Stimulated activated CD4-positive, alpha-beta T cell treated with anti-CD3 and anti-CD28 coated beads, TNF-alpha, amount 100 ng/mL, for 48 hours (primary cell): ENCODE data around the gene LRRC47.
"Not testable (repeated sequence)": the region's sequence is repeated elsewhere in the genome, so short reads cannot be mapped to it uniquely, and the experiment has no call there.

Source experiments
- DNase-seq, 3 donors: peaks; one replicate each; pipeline ENCODE4 v3.0.0-alpha.2; 2020; ENCODE audit warnings: low read depth in 3 of 3

Gene LRRC47

GRCh38 chr1:3816331-3817137 lies 20.2 kb upstream of the LRRC47 start:
- DNase-seq: no peak

GRCh38 chr1:3814771-3815561 lies 18.7 kb upstream of the LRRC47 start:
- no peak for DNase-seq

GRCh38 chr1:3814065-3814464 lies 17.8 kb upstream of the LRRC47 start:
- DNase-seq: no peak

- no peak for DNase-seq
Measured at GRCh38 chr1:3811595-3811911, 15.3 kb upstream of the LRRC47 start.

GRCh38 chr1:3810149-3810761 lies 14.0 kb upstream of the LRRC47 start:
- not testable (repeated sequence) for DNase-seq

- DNase-seq: no peak
Measured at GRCh38 chr1:3809680-3810079, 13.4 kb upstream of the LRRC47 start.

GRCh38 chr1:3807769-3808168 lies 11.5 kb upstream of the LRRC47 start:
- no peak for DNase-seq

GRCh38 chr1:3805038-3805437 lies 8.7 kb upstream of the LRRC47 start:
- DNase-seq: no peak

- not testable (repeated sequence) for DNase-seq
Measured at GRCh38 chr1:3804627-3804944, 8.3 kb upstream of the LRRC47 start.

GRCh38 chr1:3803905-3804626 lies 7.8 kb upstream of the LRRC47 start:
- no peak for DNase-seq

GRCh38 chr1:3800795-3801194 lies 4.5 kb upstream of the LRRC47 start:
- DNase-seq: not testable (repeated sequence)

GRCh38 chr1:3799976-3800685 lies 3.8 kb upstream of the LRRC47 start:
- DNase-seq: no peak

- no peak for DNase-seq
Measured at GRCh38 chr1:3795453-3796214, 664 bp downstream of the LRRC47 start.

- no peak for DNase-seq
Measured at GRCh38 chr1:3790952-3791351, 5.3 kb downstream of the LRRC47 start.

GRCh38 chr1:3790500-3790923 lies 5.8 kb downstream of the LRRC47 start:
- DNase-seq: no peak

- no peak for DNase-seq
Measured at GRCh38 chr1:3789421-3790300, 6.6 kb downstream of the LRRC47 start.

- DNase-seq: no peak
Measured at GRCh38 chr1:3788756-3789420, 7.4 kb downstream of the LRRC47 start.

GRCh38 chr1:3787745-3788605 lies 8.3 kb downstream of the LRRC47 start:
- no peak for DNase-seq
